ENCODE data around the gene POLR1E. TPM values are rescaled to one million over a fixed set of nuclear protein-coding genes. Genes with fewer than 3 reads are reported as not detected.

POLR1E gene
- total RNA-seq, 2 experiments from 2014 or later, result 56.7 to 58.0 TPM

DNA sequence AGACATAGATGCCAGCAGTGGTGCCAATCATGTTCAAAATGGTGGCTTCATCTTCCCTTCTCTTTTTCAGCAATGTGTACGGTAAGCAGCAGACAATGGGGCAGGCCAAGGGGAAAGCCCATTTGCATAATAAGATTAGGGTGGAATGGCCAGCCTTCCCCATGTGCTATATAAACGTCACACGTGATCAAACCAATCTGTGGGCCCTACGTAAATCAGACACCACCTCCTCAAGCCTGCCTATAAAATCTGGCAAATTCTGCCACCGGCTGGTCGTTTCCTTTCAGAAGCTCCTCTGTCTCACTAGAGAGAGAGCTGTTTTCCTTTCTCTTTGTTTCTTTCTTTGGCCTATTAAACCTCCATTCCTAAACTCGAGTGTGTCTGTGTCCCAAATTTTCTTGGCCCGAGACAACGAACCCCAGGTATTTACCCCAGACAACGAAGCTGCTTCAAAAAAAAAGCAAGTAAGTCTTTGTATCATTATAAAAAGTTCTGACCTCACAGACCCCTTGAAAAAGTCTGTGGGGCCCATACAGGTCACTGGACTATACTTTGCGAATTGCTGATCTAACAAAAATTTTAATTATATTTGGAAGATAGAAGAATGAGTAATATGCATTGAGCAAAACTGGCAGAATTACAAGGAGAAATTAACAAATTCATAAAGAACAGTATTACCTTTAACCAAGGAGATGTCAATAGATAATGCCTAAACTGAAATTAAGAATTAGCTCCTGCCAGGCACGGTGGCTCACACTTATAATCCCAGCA lies 35.7 kb upstream of the POLR1E start:
- DNase-seq, result no peak
- Mint-ChIP-seq H3K4me3 (no peak overlapping the region), H3K4me1 (ENCODE audit: low read depth) (peaks cover 27% of the 10 kb centered on the region), H3K9me3 (no peaks in the 10 kb centered on the region), H3K36me3 (peaks cover 12% of the 10 kb centered on the region), H3K27ac (no peak overlapping the region), H3K27me3 (no peaks in the 10 kb centered on the region)
- ChIA-PET CTCF (interaction anchor here (0.6 kb wide), 1 partner anchor 299 kb away, joined by 3 read pairs; no protein-coding TSS in a partner anchor), POLR2A (interaction anchor here (0.6 kb wide), 1 partner anchor 9 kb away, joined by 3 read pairs; no protein-coding TSS in a partner anchor)
- intact Hi-C loops (cut with micrococcal nuclease), result no loop called here

GRCh38 chr9:37451628-37452027 lies 34.1 kb upstream of the POLR1E start:
- H3K4me1 Mint-ChIP-seq (ENCODE audit: low read depth), result peaks cover 39% of the 10 kb centered on the region
- ChIA-PET CTCF (interaction anchor here (1.8 kb wide), 1 partner anchor 40 kb away, joined by 4 read pairs; no protein-coding TSS in a partner anchor), POLR2A (no interaction called here)
- no peaks in the 10 kb centered on the region for H3K27me3 Mint-ChIP-seq
- H3K4me3 Mint-ChIP-seq, result no peak overlapping the region
- H3K27ac Mint-ChIP-seq, result no peak overlapping the region
- DNase-seq, result no peak
- peaks cover 12% of the 10 kb centered on the region for H3K36me3 Mint-ChIP-seq
- intact Hi-C loops (cut with micrococcal nuclease), result no loop called here
- no peaks in the 10 kb centered on the region for H3K9me3 Mint-ChIP-seq

DNA sequence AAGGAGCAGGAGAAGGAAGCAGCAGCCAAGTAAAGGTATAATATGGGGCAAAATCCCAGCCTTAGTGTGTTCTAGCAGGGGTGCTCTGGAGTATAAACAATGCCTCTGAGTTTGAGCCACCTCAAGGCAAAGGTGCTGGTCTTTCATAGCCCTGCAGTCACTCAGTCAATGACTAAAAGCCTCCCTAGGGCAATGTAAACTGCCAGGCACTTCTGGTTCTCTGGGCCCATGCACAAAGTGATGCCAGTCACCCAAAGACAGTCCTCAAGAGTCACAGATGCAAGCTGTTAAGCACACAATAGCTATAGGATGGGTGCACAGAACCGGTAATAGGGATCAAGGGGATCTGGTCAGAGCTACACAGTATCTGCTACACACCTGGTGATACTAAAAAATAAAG lies 33.1 kb upstream of the POLR1E start:
- Mint-ChIP-seq H3K4me3 (no peak overlapping the region), H3K27me3 (no peaks in the 10 kb centered on the region), H3K9me3 (no peaks in the 10 kb centered on the region), H3K4me1 (ENCODE audit: low read depth) (peaks cover 42% of the 10 kb centered on the region), H3K36me3 (peaks cover 11% of the 10 kb centered on the region), H3K27ac (no peak overlapping the region)
- DNase-seq, result no peak
- POLR2A ChIA-PET, result no interaction called here
- intact Hi-C loops (cut with micrococcal nuclease), result no loop called here
- CTCF ChIA-PET, result interaction anchor here (1.8 kb wide), 1 partner anchor 41 kb away, joined by 4 read pairs; no protein-coding TSS in a partner anchor

GRCh38 chr9:37453827-37454226 lies 31.9 kb upstream of the POLR1E start:
- intact Hi-C loops (cut with micrococcal nuclease), result no loop called here
- H3K36me3 Mint-ChIP-seq, result peaks cover 7% of the 10 kb centered on the region
- peaks cover 46% of the 10 kb centered on the region for H3K4me1 Mint-ChIP-seq (ENCODE audit: low read depth)
- no peak overlapping the region for H3K27ac Mint-ChIP-seq
- H3K4me3 Mint-ChIP-seq, result no peak overlapping the region
- DNase-seq, result no peak
- H3K27me3 Mint-ChIP-seq, result no peaks in the 10 kb centered on the region
- ChIA-PET POLR2A (no interaction called here), CTCF (interaction anchor here (1.0 kb wide), 1 partner anchor 8 kb away, joined by 3 read pairs; no protein-coding TSS in a partner anchor)
- no peaks in the 10 kb centered on the region for H3K9me3 Mint-ChIP-seq

DNA sequence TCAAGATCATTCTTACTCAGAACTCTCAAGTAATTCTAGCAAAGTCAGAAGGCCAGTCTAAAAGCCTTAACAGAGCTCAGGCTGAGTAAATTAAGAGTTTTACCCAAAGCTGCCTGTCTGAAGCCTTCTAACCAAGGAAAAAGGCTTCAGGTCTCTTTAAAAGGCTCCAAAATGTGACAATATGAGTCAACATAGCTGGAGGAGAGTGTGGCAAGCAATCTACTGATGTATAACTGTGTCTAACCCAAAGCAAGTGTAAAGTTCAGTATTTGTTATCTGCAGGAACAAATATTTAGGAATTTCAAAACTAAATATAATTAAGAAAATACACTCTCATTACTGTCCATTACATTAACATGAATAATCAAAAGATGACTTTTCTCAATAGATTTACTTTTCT lies 31.5 kb upstream of the POLR1E start:
- POLR2A ChIA-PET, result no interaction called here
- no peaks in the 10 kb centered on the region for H3K9me3 Mint-ChIP-seq
- intact Hi-C loops (cut with micrococcal nuclease), result no loop called here
- peaks cover 46% of the 10 kb centered on the region for H3K4me1 Mint-ChIP-seq (ENCODE audit: low read depth)
- no peak for DNase-seq
- H3K27ac Mint-ChIP-seq, result no peak overlapping the region
- CTCF ChIA-PET, result interaction anchor here (1.0 kb wide), 1 partner anchor 8 kb away, joined by 3 read pairs; no protein-coding TSS in a partner anchor
- no peaks in the 10 kb centered on the region for H3K27me3 Mint-ChIP-seq
- peaks cover 7% of the 10 kb centered on the region for H3K36me3 Mint-ChIP-seq
- H3K4me3 Mint-ChIP-seq, result no peak overlapping the region

DNA sequence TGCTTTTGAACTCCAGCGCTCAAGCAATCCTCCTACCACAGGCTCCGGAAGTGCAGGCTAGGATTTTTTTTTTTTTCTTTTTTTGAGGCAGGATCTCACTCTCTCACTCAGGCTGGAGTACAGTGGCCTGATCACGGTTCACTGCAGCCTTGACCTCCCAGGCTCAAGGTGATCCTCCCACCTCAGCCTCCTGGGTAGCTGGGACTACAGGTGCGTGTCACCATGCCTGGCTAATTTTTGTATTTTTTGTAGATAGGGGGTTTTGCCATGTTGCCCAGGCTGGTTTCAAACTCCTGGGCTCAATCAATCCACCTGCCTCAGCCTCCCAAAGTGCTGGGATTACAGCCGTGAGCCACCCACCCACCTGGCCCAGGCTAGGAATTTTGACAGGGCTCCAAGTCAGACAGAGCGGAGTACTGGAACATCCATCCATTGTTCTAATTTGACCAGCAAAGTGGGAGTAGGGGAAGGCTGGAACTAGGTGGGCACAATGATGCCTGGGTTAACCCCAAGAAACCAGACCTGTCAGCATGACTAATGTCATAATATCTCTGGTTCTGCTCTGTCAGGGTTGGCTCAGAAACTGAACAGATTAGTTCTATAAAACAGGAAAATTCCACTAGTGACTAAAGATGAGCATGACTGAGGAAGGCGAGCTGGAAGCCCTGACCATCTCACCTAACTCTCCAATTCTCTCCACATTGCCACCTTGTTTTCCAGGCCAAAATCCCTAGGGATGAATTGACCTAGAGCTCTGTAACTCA lies 29.7 kb upstream of the POLR1E start:
- H3K36me3 Mint-ChIP-seq, result no peaks in the 10 kb centered on the region
- DNase-seq, result no peak
- H3K27ac Mint-ChIP-seq, result no peak overlapping the region
- POLR2A ChIA-PET, result interaction anchor here (1.6 kb wide), 1 partner anchor 10 kb away, joined by 6 read pairs; the partner anchor contains the start of gene ZBTB5
- H3K9me3 Mint-ChIP-seq, result no peaks in the 10 kb centered on the region
- peaks cover 46% of the 10 kb centered on the region for H3K4me1 Mint-ChIP-seq (ENCODE audit: low read depth)
- CTCF ChIA-PET, result interaction anchor here (1.1 kb wide), 1 partner anchor 45 kb away, joined by 3 read pairs; no protein-coding TSS in a partner anchor
- no peaks in the 10 kb centered on the region for H3K27me3 Mint-ChIP-seq
- intact Hi-C loops (cut with micrococcal nuclease), result no loop called here
- H3K4me3 Mint-ChIP-seq, result no peak overlapping the region

- no peaks in the 10 kb centered on the region for H3K9me3 Mint-ChIP-seq
- H3K36me3 Mint-ChIP-seq, result no peaks in the 10 kb centered on the region
- ChIA-PET CTCF (interaction anchor here (1.1 kb wide), 1 partner anchor 46 kb away, joined by 3 read pairs; no protein-coding TSS in a partner anchor), POLR2A (interaction anchor here (1.6 kb wide), 1 partner anchor 9 kb away, joined by 6 read pairs; the partner anchor contains the start of gene ZBTB5)
- H3K4me1 Mint-ChIP-seq (ENCODE audit: low read depth), result peaks cover 44% of the 10 kb centered on the region
- intact Hi-C loops (cut with micrococcal nuclease), result no loop called here
- no peak overlapping the region for H3K27ac Mint-ChIP-seq
- no peaks in the 10 kb centered on the region for H3K27me3 Mint-ChIP-seq
- no peak for DNase-seq
- no peak overlapping the region for H3K4me3 Mint-ChIP-seq
These were observed 28.9 kb upstream of the POLR1E start for GRCh38 chr9:37456817-37457216.

GRCh38 chr9:37464006-37464405 lies 21.7 kb upstream of the POLR1E start:
- Mint-ChIP-seq H3K4me1 (ENCODE audit: low read depth) (peaks cover 29% of the 10 kb centered on the region), H3K27me3 (no peaks in the 10 kb centered on the region), H3K27ac (peak overlapping the region; percentile 95), H3K4me3 (peak overlapping the region; percentile 97), H3K36me3 (peaks cover 6% of the 10 kb centered on the region), H3K9me3 (no peaks in the 10 kb centered on the region)
- POLR2A ChIA-PET, result interaction anchor here (0.5 to 3.2 kb wide), 5 partner anchors 22 to 344 kb away, joined by 3 to 23 read pairs (median 4); partner anchors contain the start of genes GRHPR, POLR1E and ZCCHC7
- DNase-seq, result no peak
- CTCF ChIA-PET, result no interaction called here
- intact Hi-C loops (cut with micrococcal nuclease), result no loop called here

GRCh38 chr9:37464426-37465248 lies 21.1 kb upstream of the POLR1E start:
- DNase-seq, result peak; percentile 76
- H3K9me3 Mint-ChIP-seq, result no peaks in the 10 kb centered on the region
- H3K27me3 Mint-ChIP-seq, result no peaks in the 10 kb centered on the region
- peak overlapping the region; percentile 97 for H3K4me3 Mint-ChIP-seq
- CTCF ChIA-PET, result interaction anchor here (1.9 kb wide), 2 partner anchors 17 to 53 kb away, joined by 6 read pairs; no protein-coding TSS in a partner anchor
- peak overlapping the region; percentile 95 for H3K27ac Mint-ChIP-seq
- intact Hi-C loops (cut with micrococcal nuclease), result loop anchor here (1.0 to 5.0 kb wide), 8 partner anchors 21 to 439 kb away; partner anchors contain the start of genes GRHPR, POLR1E, TOMM5 and ZCCHC7
- POLR2A ChIA-PET, result interaction anchor here (0.5 to 3.2 kb wide), 8 partner anchors 8 to 344 kb away, joined by 3 to 23 read pairs (median 4); partner anchors contain the start of genes GRHPR, POLR1E and ZCCHC7
- peaks cover 29% of the 10 kb centered on the region for H3K4me1 Mint-ChIP-seq (ENCODE audit: low read depth)
- H3K36me3 Mint-ChIP-seq, result peaks cover 6% of the 10 kb centered on the region

- no peaks in the 10 kb centered on the region for H3K9me3 Mint-ChIP-seq
- DNase-seq, result peak; percentile 99
- peaks cover 6% of the 10 kb centered on the region for H3K36me3 Mint-ChIP-seq
- intact Hi-C loops (cut with micrococcal nuclease), result loop anchor here (1.0 to 5.0 kb wide), 8 partner anchors 20 to 438 kb away; partner anchors contain the start of genes GRHPR, POLR1E, TOMM5 and ZCCHC7
- peaks cover 29% of the 10 kb centered on the region for H3K4me1 Mint-ChIP-seq (ENCODE audit: low read depth)
- no peaks in the 10 kb centered on the region for H3K27me3 Mint-ChIP-seq
- ChIA-PET CTCF (interaction anchor here (1.9 kb wide), 2 partner anchors 16 to 54 kb away, joined by 6 read pairs; no protein-coding TSS in a partner anchor), POLR2A (interaction anchor here (0.6 to 3.2 kb wide), 10 partner anchors 9 to 345 kb away, joined by 3 to 23 read pairs (median 4); partner anchors contain the start of genes GRHPR, POLR1E, TOMM5 and ZCCHC7)
- H3K4me3 Mint-ChIP-seq, result peak within 1 kb of the TSS; percentile 97
- H3K27ac Mint-ChIP-seq, result peak within 1 kb of the TSS; percentile 95
These were observed 20.3 kb upstream of the POLR1E start, which contains the start of gene ZBTB5 for GRCh38 chr9:37465249-37466036. ZBTB5 (minus strand) TSS chr9:37465450; CDS start chr9:37442551, 22,899 bp downstream.

Measured in activated CD4-positive, alpha-beta memory T cell treated with anti-CD3 and anti-CD28 coated beads for 36 hours (primary cell).